Astrocyte (in vitro differentiated cells and primary cell): ENCODE measurements around the gene GSX2. TPM values are rescaled to one million over a fixed set of nuclear protein-coding genes. Genes with fewer than 3 reads are reported as not detected.

Experiments
- DNase-seq: peaks from one replicate; pipeline ENCODE4 v3.0.0-alpha.2; 2010; ENCODE audit warnings: low read depth
- FAIRE-seq: peaks from 2 replicates; lab custom pipeline; 2011; peaks lifted over from hg19 to GRCh38; lab: Jason Lieb, UNC
- H2AFZ ChIP-seq: 2 replicates; pipeline ENCODE4 v1.6.0; 2012; ENCODE audit warnings: low read depth, low read length, inconsistent platforms
- H3K27ac ChIP-seq: 2 replicates; pipeline ENCODE4 v1.5.1; 2011; ENCODE audit warnings: low read depth, low read length, inconsistent platforms
- H3K27me3 ChIP-seq: 2 replicates; pipeline ENCODE4 v1.6.0; 2011; ENCODE audit warnings: low read length, inconsistent platforms; ENCODE audit not compliant: insufficient read depth
- H3K36me3 ChIP-seq: 2 replicates; pipeline ENCODE4 v1.5.1; 2011; ENCODE audit warnings: low read length, inconsistent platforms; ENCODE audit not compliant: insufficient read depth
- H3K4me1 ChIP-seq: 2 replicates; pipeline ENCODE4 v1.5.1; 2011; ENCODE audit warnings: low read length, inconsistent platforms; ENCODE audit not compliant: insufficient read depth
- H3K4me2 ChIP-seq: 2 replicates; pipeline ENCODE4 v1.6.0; 2012; ENCODE audit warnings: low read length, inconsistent platforms
- H3K4me3 ChIP-seq: 2 replicates; pipeline ENCODE4 v1.5.1; 2011; ENCODE audit warnings: low read depth, mild to moderate bottlenecking, low read length, inconsistent platforms; ENCODE audit not compliant: insufficient read depth
- H3K79me2 ChIP-seq: 2 replicates; pipeline ENCODE4 v1.6.0; 2012; ENCODE audit warnings: mild to moderate bottlenecking, low read length, inconsistent platforms; ENCODE audit not compliant: insufficient read depth
- H3K9ac ChIP-seq: 2 replicates; pipeline ENCODE4 v1.6.0; 2012; ENCODE audit warnings: mild to moderate bottlenecking, low read length, inconsistent platforms
- H3K9me3 ChIP-seq: 2 replicates; pipeline ENCODE4 v1.5.1; 2012; ENCODE audit warnings: low read depth, mild to moderate bottlenecking, low read length, inconsistent platforms; ENCODE audit not compliant: insufficient read depth
- H4K20me1 ChIP-seq: 2 replicates; pipeline ENCODE4 v1.6.0; 2012; ENCODE audit warnings: low read length, inconsistent platforms; ENCODE audit not compliant: insufficient read depth
- H3K27ac Mint-ChIP-seq: one replicate; pipeline ENCODE4 v1.8.0; 2021; ENCODE audit warnings: mild to moderate bottlenecking, mixed read lengths; ENCODE audit not compliant: unreplicated experiment
- H3K27me3 Mint-ChIP-seq: one replicate; pipeline ENCODE4 v1.8.0; 2021; ENCODE audit warnings: low read depth, mixed read lengths; ENCODE audit not compliant: unreplicated experiment
- H3K36me3 Mint-ChIP-seq: one replicate; pipeline ENCODE4 v1.8.0; 2021; ENCODE audit warnings: low read depth, mixed read lengths; ENCODE audit not compliant: unreplicated experiment
- H3K4me1 Mint-ChIP-seq: one replicate; pipeline ENCODE4 v1.8.0; 2021; ENCODE audit warnings: low read depth, mixed read lengths; ENCODE audit not compliant: unreplicated experiment
- H3K4me3 Mint-ChIP-seq: one replicate; pipeline ENCODE4 v1.8.0; 2021; ENCODE audit warnings: mild to moderate bottlenecking, moderate library complexity, mixed read lengths; ENCODE audit not compliant: unreplicated experiment
- H3K9me3 Mint-ChIP-seq: one replicate; pipeline ENCODE4 v1.8.0; 2021; ENCODE audit warnings: mild to moderate bottlenecking, mixed read lengths; ENCODE audit not compliant: unreplicated experiment
- EZH2 ChIP-seq: IDR thresholded peaks from 2 replicates; pipeline ENCODE4 v1.6.1; 2012; ENCODE audit warnings: mild to moderate bottlenecking, low read length, inconsistent platforms; ENCODE audit not compliant: insufficient read depth
- total RNA-seq: library from RNA; stranded (reverse); gene quantifications from 2 replicates; pipeline ENCODE4 v1.2.1, GENCODE V29; 2021
- TF ChIP-seq, protein P1 (sequence below): IDR thresholded peaks from 2 replicates; pipeline ENCODE4 v1.5.1; 2011; ENCODE audit warnings: low read depth, mild to moderate bottlenecking, inconsistent platforms, low read length, moderate library complexity; ENCODE audit not compliant: insufficient read depth

Gene GSX2
- total RNA-seq, 1 donor from 2014 or later = 1.7 TPM

- Histone ChIP-seq H3K79me2 (peaks cover 96% of the 10 kb centered on the region), H3K9me3 (no peaks in the 10 kb centered on the region), H3K27ac (no peak overlapping the region), H3K4me3 (no peak overlapping the region), H3K4me2 (no peak overlapping the region), H3K4me1 (peaks cover 10% of the 10 kb centered on the region), H2AFZ (no peak overlapping the region), H4K20me1 (peaks cover 78% of the 10 kb centered on the region), H3K27me3 (no peaks in the 10 kb centered on the region), H3K9ac (no peak overlapping the region), H3K36me3 (no peaks in the 10 kb centered on the region)
- Mint-ChIP-seq H3K36me3 (no peaks in the 10 kb centered on the region), H3K27me3 (no peaks in the 10 kb centered on the region), H3K27ac (no peak overlapping the region), H3K4me1 (peaks cover 20% of the 10 kb centered on the region), H3K9me3 (no peaks in the 10 kb centered on the region), H3K4me3 (no peak overlapping the region)
- DNase-seq (no peak), FAIRE-seq (no peak)
- TF ChIP-seq EZH2 = no peak
- TF ChIP-seq, protein P1, sequence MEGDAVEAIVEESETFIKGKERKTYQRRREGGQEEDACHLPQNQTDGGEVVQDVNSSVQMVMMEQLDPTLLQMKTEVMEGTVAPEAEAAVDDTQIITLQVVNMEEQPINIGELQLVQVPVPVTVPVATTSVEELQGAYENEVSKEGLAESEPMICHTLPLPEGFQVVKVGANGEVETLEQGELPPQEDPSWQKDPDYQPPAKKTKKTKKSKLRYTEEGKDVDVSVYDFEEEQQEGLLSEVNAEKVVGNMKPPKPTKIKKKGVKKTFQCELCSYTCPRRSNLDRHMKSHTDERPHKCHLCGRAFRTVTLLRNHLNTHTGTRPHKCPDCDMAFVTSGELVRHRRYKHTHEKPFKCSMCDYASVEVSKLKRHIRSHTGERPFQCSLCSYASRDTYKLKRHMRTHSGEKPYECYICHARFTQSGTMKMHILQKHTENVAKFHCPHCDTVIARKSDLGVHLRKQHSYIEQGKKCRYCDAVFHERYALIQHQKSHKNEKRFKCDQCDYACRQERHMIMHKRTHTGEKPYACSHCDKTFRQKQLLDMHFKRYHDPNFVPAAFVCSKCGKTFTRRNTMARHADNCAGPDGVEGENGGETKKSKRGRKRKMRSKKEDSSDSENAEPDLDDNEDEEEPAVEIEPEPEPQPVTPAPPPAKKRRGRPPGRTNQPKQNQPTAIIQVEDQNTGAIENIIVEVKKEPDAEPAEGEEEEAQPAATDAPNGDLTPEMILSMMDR = no peak
These were observed 45.5 kb upstream of the GSX2 start for GRCh38 chr4:54054501-54054900.

DNA sequence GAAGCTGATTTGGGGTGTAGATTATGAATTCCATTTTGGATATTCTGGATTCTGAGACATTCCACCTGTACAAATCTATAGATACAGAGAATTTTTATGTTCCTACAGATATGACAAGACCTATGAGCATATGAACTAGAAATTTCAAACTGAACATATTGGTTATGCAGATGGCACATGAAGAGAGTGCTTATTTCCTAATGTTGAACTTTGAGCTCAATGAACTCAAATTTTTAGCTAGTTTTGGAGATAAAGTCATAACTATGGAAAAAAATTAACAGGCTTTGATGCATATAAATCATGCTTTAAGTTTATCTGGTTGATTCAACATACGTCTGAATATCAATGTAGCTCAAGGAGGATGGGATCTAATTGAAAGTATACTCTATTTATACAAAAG, 44.5 kb upstream of the GSX2 start:
- no peaks in the 10 kb centered on the region for H3K27me3 Mint-ChIP-seq

GRCh38 chr4:54056360-54056759, 43.6 kb upstream of the GSX2 start:
- Histone ChIP-seq H3K4me3 (no peak overlapping the region), H3K4me1 (peaks cover 9% of the 10 kb centered on the region), H3K9ac (no peak overlapping the region), H3K79me2 (peaks cover 100% of the 10 kb centered on the region), H2AFZ (no peak overlapping the region), H3K27me3 (no peaks in the 10 kb centered on the region), H3K4me2 (no peak overlapping the region), H4K20me1 (peaks cover 78% of the 10 kb centered on the region), H3K36me3 (no peaks in the 10 kb centered on the region), H3K9me3 (no peaks in the 10 kb centered on the region), H3K27ac (no peak overlapping the region)
- Mint-ChIP-seq H3K9me3 (no peaks in the 10 kb centered on the region), H3K4me1 (peaks cover 21% of the 10 kb centered on the region), H3K36me3 (no peaks in the 10 kb centered on the region), H3K4me3 (no peak overlapping the region), H3K27me3 (no peaks in the 10 kb centered on the region), H3K27ac (no peak overlapping the region)
- FAIRE-seq (no peak), DNase-seq (no peak)
- TF ChIP-seq, protein P1 = no peak
- TF ChIP-seq EZH2 = no peak

More for the DNA sequence above, 44.5 kb upstream of the GSX2 start:
- Histone ChIP-seq H3K27me3 (no peaks in the 10 kb centered on the region), H3K79me2 (peaks cover 100% of the 10 kb centered on the region), H3K9ac (no peak overlapping the region), H3K27ac (no peak overlapping the region), H3K36me3 (no peaks in the 10 kb centered on the region), H3K4me1 (peaks cover 11% of the 10 kb centered on the region), H4K20me1 (peaks cover 78% of the 10 kb centered on the region), H3K4me2 (no peak overlapping the region), H2AFZ (no peak overlapping the region), H3K9me3 (no peaks in the 10 kb centered on the region), H3K4me3 (no peak overlapping the region)
- Mint-ChIP-seq H3K27ac (no peak overlapping the region), H3K9me3 (no peaks in the 10 kb centered on the region), H3K36me3 (no peaks in the 10 kb centered on the region), H3K4me1 (peaks cover 20% of the 10 kb centered on the region), H3K4me3 (no peak overlapping the region)
- TF ChIP-seq, protein P1 = no peak
- no peak for TF ChIP-seq EZH2
- FAIRE-seq = peak; percentile 81
- no peak for DNase-seq
